GM19025 (cell line): ENCODE measurements around the gene ZAR1L.

ENCODE experiments used
- ATAC-seq: cut with Tn5 transposase; IDR thresholded peaks from one replicate; pipeline ENCODE4 v1.9.1; 2021; ENCODE audit warnings: mild to moderate bottlenecking, low read depth, moderate library complexity; ENCODE audit not compliant: unreplicated experiment

The ZAR1L gene

DNA sequence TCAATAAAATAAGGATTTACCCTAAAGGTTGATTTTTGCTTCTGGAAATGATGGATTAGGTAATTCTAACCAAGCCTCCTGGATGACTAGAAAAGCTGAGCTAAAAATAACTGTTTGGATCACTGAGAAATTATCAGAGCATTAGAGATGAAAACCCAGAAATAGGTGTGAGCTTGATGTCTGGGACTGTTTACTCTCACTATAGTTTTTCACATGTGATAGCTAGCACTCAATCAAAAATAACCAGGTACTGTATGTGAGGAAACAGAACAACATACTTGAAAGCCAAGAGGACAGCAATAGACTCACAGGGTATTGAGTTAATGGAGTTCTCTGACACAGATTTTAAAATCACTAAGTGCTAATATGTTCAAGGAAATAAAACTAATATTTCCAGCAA is 9.5 kb downstream of the ZAR1L start:
- ATAC-seq, result no peak

DNA sequence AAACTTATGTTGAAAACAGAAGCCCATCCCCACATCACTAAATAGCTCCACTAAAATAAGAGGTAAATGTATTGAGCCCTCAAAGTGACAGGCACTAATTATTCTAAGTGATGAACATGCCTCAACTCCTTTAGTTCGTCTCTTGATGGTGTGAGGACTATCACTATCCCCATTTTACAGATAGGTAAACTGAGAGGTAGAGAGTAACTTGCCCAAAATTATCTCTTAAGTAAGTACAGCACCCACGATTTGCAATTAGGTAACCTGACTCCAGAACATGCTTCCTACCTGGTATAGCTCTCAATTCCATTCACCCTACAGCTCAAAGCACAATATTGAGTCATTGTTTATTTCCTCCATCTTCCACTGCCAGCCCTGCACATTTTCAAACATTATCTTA is 12.7 kb downstream of the ZAR1L start:
- no peak for ATAC-seq

DNA sequence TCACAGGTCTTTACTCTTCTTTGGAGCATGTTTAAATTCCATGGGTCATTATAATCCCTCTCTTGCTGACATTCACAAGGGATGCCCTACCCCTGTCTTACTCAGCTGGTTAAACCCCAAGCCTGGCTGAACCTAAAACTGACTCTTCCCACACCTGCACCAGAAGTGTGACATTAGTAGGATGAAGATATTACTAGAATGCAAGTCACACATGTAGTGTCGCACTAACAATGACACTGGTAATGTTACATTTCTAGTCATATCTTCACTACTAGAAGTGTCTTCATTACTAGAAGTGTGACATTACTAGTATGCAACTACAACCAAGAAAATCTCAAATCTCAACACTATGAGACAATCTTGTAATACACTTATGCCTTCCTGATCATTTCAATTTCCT is 14.2 kb downstream of the ZAR1L start:
- ATAC-seq, result no peak

- ATAC-seq, result no peak
Observed at GRCh38 chr13:32300406-32300805, 14.8 kb downstream of the ZAR1L start.

GRCh38 chr13:32299893-32300292 is 15.3 kb downstream of the ZAR1L start:
- ATAC-seq, result no peak

GRCh38 chr13:32298695-32299094 is 16.5 kb downstream of the ZAR1L start:
- no peak for ATAC-seq

DNA sequence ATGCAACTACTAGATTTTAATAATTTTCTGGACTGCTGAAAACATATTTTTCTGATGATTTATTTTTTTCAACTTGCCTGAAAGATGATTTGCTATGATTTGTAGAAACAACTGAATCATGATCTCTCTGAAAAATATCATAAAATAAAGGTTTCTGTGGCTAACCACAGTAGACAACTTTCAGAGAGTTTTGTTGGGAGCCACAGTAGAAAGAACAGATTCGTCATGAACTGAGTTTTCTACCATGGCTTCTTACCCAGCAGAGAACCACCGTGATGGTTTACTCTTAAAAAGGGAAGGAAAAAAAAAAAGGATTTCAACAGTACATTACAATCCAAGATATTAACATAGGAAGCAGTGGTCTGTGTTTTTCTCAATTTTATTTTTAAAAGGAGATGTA is 18.0 kb downstream of the ZAR1L start:
- ATAC-seq, result no peak

- no peak for ATAC-seq
Observed at GRCh38 chr13:32285633-32285965, 29.6 kb downstream of the ZAR1L start.

DNA sequence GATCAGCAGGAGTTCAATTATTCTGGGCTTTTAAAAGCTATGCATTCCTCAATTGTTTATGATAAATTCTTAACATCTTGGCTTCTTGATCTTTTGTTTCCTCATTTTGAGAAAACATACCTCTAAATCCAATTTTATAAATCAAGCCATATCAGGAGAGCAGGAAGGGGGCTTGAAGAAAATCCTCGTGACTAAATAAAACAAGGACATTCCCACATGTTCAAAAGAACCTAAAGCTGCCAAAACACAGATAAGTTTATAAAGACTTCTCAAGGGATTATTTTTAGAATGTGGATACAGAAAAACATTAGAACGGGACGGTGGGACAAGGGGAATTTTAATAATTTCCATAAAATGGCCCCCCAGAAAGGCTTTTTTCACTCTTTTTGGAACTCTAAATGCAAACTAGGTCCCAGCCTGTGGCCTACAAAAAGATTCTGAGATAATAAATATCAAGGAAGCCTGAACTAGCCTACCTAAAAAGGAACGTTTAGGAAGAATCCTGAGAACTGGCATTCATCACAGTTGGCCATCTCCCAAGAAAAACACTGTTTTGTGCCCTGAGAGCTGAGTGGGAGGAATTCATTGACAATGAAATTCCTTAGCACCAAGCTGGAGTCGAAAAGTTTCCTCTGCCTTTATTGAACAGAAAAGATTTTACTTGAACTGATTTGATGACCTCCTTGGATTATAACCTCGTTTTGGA is 30.1 kb downstream of the ZAR1L start:
- no peak for ATAC-seq

- no peak for ATAC-seq
Observed at GRCh38 chr13:32282096-32282711, 33.0 kb downstream of the ZAR1L start.

GRCh38 chr13:32281096-32281495 is 34.1 kb downstream of the ZAR1L start:
- ATAC-seq, result no peak

DNA sequence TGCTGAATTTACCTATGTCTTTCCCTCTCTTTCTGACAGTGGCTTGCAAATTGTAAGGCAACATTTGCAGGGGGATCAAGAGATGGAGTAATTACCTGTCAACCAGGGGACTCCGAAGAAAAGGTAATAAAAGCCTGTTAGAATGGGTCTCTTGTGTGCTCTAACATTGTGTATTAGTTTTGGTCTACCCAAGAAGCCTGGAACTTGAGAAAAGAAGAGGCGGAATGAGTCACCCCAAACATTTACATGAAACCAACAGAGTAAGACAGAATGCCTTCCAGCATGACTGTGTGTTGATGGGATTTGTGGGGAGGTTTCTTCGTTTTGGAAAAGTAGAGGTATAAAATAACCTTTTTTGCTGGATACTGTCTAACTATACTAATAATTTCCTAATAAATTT is 36.7 kb downstream of the ZAR1L start:
- ATAC-seq, result no peak

GRCh38 chr13:32277839-32278238 is 37.3 kb downstream of the ZAR1L start:
- ATAC-seq, result no peak

DNA sequence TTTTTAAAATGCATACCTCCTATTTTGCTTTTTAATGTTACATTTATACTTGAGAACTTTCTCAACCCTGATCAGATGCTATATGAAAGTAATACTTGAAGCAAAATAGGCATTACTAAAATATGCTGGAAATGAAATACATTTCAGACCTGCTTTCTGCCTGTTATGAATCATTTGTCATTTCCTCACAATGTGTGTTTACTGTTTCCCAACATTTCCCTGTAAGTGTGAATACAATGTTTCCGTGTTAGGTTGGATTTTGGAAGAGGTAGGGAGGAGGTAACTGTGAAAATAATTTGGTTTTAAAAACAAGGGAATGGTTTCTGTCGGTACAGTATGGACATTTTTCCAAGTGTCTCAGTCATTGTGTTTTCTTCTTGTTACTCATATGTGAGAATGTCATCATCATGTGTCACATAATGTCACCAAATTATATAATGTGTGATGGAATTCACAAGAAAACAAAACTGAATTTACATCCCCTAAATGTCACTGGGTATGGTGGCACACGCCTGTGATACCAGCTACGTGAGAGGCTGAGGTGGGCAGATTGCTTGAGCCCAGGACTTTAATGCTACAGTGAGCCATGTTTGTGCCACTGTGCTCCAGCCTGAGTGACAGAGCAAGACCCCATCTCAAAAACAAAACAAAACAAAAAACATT is 43.0 kb downstream of the ZAR1L start:
- no peak for ATAC-seq

GRCh38 chr13:32267836-32268439 is 47.2 kb downstream of the ZAR1L start:
- no peak for ATAC-seq

DNA sequence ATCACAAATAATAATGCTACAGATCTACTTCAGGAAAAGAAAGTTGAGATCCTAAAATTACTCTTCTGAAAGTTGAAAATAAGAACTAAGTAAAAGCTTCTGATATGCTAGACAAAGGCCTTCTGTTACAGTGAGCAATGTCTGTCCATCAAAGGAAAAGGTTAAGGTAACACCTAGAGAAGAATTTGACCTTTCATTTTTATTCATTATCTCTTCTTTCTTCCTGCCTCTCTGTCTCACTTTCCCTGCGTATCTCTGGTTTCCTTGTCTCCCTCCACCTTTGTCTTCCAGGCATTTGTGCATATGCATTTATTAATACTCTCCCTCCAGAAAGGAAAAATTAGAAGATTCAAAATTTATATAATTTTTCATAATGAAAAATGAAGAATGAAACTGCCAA is 49.0 kb downstream of the ZAR1L start:
- ATAC-seq, result no peak

DNA sequence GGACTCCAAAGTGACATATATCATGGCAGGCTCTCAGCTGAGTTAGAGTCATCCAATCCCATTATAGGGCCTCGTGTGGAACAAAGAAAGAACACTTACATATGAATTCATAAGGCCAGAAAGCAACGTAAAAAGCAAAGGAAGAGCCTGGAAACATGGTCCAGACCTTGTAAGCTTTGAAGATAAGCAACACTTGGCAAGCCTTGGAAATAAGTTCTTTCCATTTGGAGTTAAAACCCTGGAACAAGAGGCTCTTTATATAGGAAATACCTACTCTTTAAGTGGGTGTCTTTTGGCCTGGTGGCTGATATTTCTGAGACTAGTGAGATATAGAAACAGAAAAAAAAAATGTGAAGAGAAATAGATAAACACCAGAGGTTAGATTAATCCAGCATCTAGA is 49.4 kb downstream of the ZAR1L start:
- ATAC-seq, result no peak

GRCh38 chr13:32264407-32264806 is 50.8 kb downstream of the ZAR1L start:
- ATAC-seq, result no peak

DNA sequence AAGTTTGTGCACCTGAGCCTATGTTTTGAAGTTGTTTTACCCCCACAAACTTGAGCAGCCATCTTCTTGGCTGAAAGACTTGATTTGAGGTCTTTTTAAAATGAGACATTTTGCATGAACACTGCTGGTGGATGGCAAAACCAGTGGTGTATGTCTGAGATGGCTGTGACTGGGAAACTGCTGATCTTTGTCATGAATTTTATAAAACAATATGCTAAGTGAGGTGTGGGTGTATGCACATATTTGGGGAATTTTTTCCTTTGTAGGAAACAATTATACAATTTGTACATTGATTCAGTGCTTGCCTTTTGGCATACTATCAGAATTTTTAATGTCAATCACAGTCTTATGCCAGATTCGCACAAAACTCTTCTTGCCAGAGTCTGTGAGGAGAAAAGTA is 52.5 kb downstream of the ZAR1L start:
- no peak for ATAC-seq

GRCh38 chr13:32262165-32262564 is 53.0 kb downstream of the ZAR1L start:
- no peak for ATAC-seq

DNA sequence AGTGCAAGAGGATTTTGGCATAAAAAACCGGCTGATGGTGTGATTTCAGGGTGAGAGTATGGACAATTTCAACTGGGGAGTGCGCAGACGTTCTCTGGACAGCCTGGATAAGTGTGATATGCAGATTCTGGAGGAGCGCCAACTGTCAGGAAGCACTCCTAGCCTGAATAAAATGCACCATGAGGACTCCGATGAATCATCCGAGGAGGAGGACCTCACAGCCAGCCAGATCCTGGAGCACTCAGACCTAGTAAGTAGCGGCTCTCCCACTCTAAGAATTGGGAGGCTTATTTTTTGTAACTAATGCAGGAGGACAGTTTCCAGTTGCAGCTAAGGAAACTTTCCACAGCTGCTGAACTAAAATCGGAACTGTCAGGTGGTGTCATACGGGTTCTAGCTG is 53.6 kb downstream of the ZAR1L start:
- ATAC-seq, result no peak

- ATAC-seq, result no peak
Observed at GRCh38 chr13:32259116-32259515, 56.0 kb downstream of the ZAR1L start.
